ENCODE results near the gene CHRNB2. TPM values are rescaled to one million over a fixed set of nuclear protein-coding genes. Genes with fewer than 3 reads are reported as not detected.
"Not testable (repeated sequence)": the region's sequence is repeated elsewhere in the genome, so short reads cannot be mapped to it uniquely, and the experiment has no call there.

CHRNB2 gene
- total RNA-seq, 1 experiment from 2014 or later, result 0.21 TPM

DNA sequence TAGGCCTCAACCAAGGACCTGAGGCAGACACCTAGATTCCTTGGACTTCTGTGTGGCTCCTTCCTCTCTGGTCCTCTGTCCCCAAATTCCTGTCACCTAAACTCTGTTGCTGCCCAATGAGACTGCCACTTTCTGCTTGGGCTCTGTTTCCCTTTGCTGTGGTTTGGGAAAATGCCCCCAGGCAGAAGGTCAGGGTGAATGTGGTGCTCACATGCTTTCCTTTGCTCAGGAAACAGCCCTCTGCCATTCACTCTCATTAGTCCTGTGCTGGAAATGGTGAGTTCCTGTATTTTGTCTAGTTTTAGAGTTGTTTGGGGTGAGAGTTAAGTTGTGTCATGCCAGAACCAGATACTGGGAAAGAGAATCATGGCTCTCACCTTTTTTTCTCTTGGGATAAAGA, 42.7 kb upstream of the CHRNB2 start:
- H3K27me3 ChIP-seq (ENCODE audit: control insufficient read depth, insufficient read depth, low read length), result no peaks in the 10 kb centered on the region
- no peak for DNase-seq (ENCODE audit: low read depth, low spot score)
- POLR2A ChIA-PET, result no interaction called here
- in situ Hi-C loops (cut with HindIII; ENCODE audit: low pct_unique_long_range_greater_than_20kb, low sequenced_read_pairs) (no loop called here), intact Hi-C loops (cut with micrococcal nuclease; ENCODE audit: unreplicated experiment) (no loop called here)
- ATAC-seq, result no peak
- BruUV-seq (replicated peaks), result no TSS peak
- no peaks in the 10 kb centered on the region for H3K9me3 ChIP-seq (ENCODE audit: control insufficient read depth, insufficient read depth, low read depth, low read length)
- no peak overlapping the region for H3K4me3 ChIP-seq (ENCODE audit: low read depth in 2 of 2, low read length in 2 of 2)
- CTCF ChIA-PET, result no interaction called here
- TF ChIP-seq POLR2AphosphoS5 (IDR thresholded peaks at IDR 0.05; ENCODE audit: low read depth, low read length) (no peak), SIN3A (IDR thresholded peaks at IDR 0.05; ENCODE audit: borderline replicate concordance, insufficient read depth, low read depth, low read length) (no peak), TCF7L2 (IDR thresholded peaks at IDR 0.05; ENCODE audit: low read depth, low read length) (no peak)
- TF ChIP-seq, protein P1, sequence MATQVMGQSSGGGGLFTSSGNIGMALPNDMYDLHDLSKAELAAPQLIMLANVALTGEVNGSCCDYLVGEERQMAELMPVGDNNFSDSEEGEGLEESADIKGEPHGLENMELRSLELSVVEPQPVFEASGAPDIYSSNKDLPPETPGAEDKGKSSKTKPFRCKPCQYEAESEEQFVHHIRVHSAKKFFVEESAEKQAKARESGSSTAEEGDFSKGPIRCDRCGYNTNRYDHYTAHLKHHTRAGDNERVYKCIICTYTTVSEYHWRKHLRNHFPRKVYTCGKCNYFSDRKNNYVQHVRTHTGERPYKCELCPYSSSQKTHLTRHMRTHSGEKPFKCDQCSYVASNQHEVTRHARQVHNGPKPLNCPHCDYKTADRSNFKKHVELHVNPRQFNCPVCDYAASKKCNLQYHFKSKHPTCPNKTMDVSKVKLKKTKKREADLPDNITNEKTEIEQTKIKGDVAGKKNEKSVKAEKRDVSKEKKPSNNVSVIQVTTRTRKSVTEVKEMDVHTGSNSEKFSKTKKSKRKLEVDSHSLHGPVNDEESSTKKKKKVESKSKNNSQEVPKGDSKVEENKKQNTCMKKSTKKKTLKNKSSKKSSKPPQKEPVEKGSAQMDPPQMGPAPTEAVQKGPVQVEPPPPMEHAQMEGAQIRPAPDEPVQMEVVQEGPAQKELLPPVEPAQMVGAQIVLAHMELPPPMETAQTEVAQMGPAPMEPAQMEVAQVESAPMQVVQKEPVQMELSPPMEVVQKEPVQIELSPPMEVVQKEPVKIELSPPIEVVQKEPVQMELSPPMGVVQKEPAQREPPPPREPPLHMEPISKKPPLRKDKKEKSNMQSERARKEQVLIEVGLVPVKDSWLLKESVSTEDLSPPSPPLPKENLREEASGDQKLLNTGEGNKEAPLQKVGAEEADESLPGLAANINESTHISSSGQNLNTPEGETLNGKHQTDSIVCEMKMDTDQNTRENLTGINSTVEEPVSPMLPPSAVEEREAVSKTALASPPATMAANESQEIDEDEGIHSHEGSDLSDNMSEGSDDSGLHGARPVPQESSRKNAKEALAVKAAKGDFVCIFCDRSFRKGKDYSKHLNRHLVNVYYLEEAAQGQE (IDR thresholded peaks at IDR 0.05; ENCODE audit: insufficient read depth in 1 of 2, low read depth in 2 of 2, low read length in 1 of 2), result no peak
- TF ChIP-seq, protein P2, sequence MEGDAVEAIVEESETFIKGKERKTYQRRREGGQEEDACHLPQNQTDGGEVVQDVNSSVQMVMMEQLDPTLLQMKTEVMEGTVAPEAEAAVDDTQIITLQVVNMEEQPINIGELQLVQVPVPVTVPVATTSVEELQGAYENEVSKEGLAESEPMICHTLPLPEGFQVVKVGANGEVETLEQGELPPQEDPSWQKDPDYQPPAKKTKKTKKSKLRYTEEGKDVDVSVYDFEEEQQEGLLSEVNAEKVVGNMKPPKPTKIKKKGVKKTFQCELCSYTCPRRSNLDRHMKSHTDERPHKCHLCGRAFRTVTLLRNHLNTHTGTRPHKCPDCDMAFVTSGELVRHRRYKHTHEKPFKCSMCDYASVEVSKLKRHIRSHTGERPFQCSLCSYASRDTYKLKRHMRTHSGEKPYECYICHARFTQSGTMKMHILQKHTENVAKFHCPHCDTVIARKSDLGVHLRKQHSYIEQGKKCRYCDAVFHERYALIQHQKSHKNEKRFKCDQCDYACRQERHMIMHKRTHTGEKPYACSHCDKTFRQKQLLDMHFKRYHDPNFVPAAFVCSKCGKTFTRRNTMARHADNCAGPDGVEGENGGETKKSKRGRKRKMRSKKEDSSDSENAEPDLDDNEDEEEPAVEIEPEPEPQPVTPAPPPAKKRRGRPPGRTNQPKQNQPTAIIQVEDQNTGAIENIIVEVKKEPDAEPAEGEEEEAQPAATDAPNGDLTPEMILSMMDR (IDR thresholded peaks at IDR 0.05), result no peak
- no peaks in the 10 kb centered on the region for H3K36me3 ChIP-seq (ENCODE audit: control insufficient read depth, insufficient read depth, low read length)
- H3K4me1 ChIP-seq (ENCODE audit: control insufficient read depth, insufficient read depth, low read length), result no peaks in the 10 kb centered on the region
- H3K27ac ChIP-seq (ENCODE audit: low read length), result no peak overlapping the region

DNA sequence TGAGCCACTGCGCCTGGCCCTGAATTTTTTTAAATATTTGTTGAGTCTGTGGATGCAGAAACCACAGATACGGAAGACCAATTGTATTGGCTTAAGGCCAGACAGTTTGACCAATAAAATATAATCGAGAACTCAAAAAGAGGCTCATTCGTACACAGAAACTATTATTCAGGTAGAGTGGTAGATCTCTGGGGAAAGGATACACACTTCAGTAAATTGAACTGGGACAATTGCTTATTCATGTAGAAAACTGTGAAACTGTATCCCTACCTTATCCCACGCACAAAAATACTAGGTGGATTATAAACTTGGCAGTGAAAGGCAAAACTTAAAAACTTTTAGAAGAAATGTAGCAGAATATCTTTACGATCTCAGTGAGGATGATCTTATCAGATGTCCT, 40.4 kb upstream of the CHRNB2 start:
- ChIA-PET POLR2A (no interaction called here), CTCF (no interaction called here)
- no TSS peak for BruUV-seq (replicated peaks)
- no peak for ATAC-seq
- Histone ChIP-seq H3K27ac (ENCODE audit: low read length) (no peak overlapping the region), H3K27me3 (ENCODE audit: control insufficient read depth, insufficient read depth, low read length) (no peaks in the 10 kb centered on the region), H3K36me3 (ENCODE audit: control insufficient read depth, insufficient read depth, low read length) (no peaks in the 10 kb centered on the region), H3K9me3 (ENCODE audit: control insufficient read depth, insufficient read depth, low read depth, low read length) (no peaks in the 10 kb centered on the region), H3K4me1 (ENCODE audit: control insufficient read depth, insufficient read depth, low read length) (no peaks in the 10 kb centered on the region), H3K4me3 (ENCODE audit: low read depth in 2 of 2, low read length in 2 of 2) (no peak overlapping the region)
- no peak for DNase-seq (ENCODE audit: low read depth, low spot score)
- in situ Hi-C loops (cut with HindIII; ENCODE audit: low pct_unique_long_range_greater_than_20kb, low sequenced_read_pairs), result no loop called here
- intact Hi-C loops (cut with micrococcal nuclease; ENCODE audit: unreplicated experiment), result no loop called here
- no peak for TF ChIP-seq TCF7L2 (IDR thresholded peaks at IDR 0.05; ENCODE audit: low read depth, low read length)

DNA sequence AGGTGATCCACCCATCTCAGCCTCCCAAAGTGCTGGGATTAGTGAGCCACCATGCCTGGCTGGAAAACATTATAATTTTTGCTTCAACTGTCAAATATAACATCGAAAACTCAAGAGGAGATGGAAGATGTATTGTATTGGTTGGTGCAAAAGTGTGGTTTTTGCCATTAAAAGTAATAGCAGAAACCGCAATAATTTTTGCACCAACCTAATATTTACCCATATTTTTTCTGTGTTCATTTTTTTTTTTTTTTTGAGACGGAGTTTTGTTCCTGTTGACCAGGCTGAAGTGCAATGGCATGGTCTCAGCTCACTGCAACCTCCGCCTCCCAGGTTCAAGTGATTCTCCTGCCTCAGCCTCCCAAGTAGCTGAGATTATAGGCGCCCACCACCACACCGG, 38.3 kb upstream of the CHRNB2 start:
- ChIA-PET POLR2A (no interaction called here), CTCF (interaction anchor here (0.9 kb wide), 1 partner anchor 17 kb away, joined by 3 read pairs; no protein-coding TSS in a partner anchor)
- no peaks in the 10 kb centered on the region for H3K27me3 ChIP-seq (ENCODE audit: control insufficient read depth, insufficient read depth, low read length)
- in situ Hi-C loops (cut with HindIII; ENCODE audit: low pct_unique_long_range_greater_than_20kb, low sequenced_read_pairs) (no loop called here), intact Hi-C loops (cut with micrococcal nuclease; ENCODE audit: unreplicated experiment) (no loop called here)
- no peak overlapping the region for H3K27ac ChIP-seq (ENCODE audit: low read length)
- TF ChIP-seq POLR2AphosphoS5 (IDR thresholded peaks at IDR 0.05; ENCODE audit: low read depth, low read length) (no peak), SIN3A (IDR thresholded peaks at IDR 0.05; ENCODE audit: borderline replicate concordance, insufficient read depth, low read depth, low read length) (no peak)
- no peaks in the 10 kb centered on the region for H3K9me3 ChIP-seq (ENCODE audit: control insufficient read depth, insufficient read depth, low read depth, low read length)
- no peaks in the 10 kb centered on the region for H3K36me3 ChIP-seq (ENCODE audit: control insufficient read depth, insufficient read depth, low read length)
- no peak overlapping the region for H3K4me3 ChIP-seq (ENCODE audit: low read depth in 2 of 2, low read length in 2 of 2)
- no peaks in the 10 kb centered on the region for H3K4me1 ChIP-seq (ENCODE audit: control insufficient read depth, insufficient read depth, low read length)
- no peak for DNase-seq (ENCODE audit: low read depth, low spot score)
- ATAC-seq, result no peak
- BruUV-seq (replicated peaks), result no TSS peak

DNA sequence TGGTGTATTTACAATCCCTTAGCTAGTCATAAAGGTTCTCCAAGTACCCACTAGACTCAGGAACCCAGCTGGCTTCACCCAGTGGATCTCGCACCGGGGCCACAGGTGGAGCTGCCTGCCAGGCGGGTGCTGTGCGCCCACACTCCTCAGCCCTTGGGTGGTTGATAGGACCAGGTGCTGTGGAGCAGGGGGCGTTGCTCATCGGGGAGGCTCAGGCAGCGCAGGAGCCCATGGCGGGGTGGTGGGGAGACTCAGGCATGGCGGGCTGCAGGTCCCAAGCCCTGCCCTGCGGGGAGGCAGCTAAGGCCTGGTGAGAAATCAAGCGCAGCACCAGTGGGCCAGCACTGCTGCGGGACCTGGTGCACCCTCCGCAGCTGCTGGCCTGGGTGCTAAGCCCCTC, 35.6 kb upstream of the CHRNB2 start:
- H3K9me3 ChIP-seq (ENCODE audit: control insufficient read depth, insufficient read depth, low read depth, low read length); in situ Hi-C loops (cut with HindIII; ENCODE audit: low pct_unique_long_range_greater_than_20kb, low sequenced_read_pairs); H3K4me1 ChIP-seq (ENCODE audit: control insufficient read depth, insufficient read depth, low read length); H3K27me3 ChIP-seq (ENCODE audit: control insufficient read depth, insufficient read depth, low read length); POLR2A ChIA-PET; DNase-seq (ENCODE audit: low read depth, low spot score); BruUV-seq (replicated peaks); H3K27ac ChIP-seq (ENCODE audit: low read length); H3K4me3 ChIP-seq (ENCODE audit: low read depth in 2 of 2, low read length in 2 of 2); ATAC-seq; H3K36me3 ChIP-seq (ENCODE audit: control insufficient read depth, insufficient read depth, low read length); intact Hi-C loops (cut with micrococcal nuclease; ENCODE audit: unreplicated experiment): not testable (repeated sequence)
- CTCF ChIA-PET, result interaction anchor here (0.6 kb wide), 1 partner anchor 51 kb away, joined by 4 read pairs; no protein-coding TSS in a partner anchor

Data from Panc1 (cell line).